Measurements from ENCODE around the gene KY.

Gene KY, protein sequence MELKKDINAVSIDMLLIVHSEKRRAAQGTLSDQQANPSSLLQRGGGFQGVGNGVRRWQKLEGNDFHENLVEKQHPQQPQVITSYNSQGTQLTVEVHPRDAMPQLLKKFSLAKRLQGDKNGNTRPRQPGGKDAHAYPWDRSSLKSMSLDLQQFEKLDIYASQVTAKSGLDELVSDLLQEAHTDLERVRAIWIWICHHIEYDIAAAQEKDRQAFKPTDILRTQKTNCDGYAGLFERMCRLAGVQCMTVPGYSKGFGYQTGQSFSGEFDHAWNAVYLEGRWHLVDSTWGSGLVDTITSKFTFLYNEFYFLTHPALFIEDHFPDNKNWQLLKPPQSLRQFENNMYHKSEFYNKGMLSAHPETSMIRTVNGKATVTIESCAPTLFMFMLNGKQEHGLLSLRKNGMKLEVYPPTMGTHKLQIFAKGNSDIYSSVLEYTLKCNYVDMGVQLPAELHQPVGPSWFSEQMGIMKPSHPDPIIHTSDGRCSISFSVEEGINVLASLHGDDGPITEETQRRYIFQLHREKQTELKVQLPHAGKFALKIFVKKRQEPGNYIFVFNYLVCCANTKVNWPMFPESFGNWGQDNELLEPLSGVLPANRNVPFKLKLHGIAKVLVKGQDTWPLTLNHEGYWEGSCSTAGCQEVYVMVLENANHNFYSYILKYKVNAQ

DNA sequence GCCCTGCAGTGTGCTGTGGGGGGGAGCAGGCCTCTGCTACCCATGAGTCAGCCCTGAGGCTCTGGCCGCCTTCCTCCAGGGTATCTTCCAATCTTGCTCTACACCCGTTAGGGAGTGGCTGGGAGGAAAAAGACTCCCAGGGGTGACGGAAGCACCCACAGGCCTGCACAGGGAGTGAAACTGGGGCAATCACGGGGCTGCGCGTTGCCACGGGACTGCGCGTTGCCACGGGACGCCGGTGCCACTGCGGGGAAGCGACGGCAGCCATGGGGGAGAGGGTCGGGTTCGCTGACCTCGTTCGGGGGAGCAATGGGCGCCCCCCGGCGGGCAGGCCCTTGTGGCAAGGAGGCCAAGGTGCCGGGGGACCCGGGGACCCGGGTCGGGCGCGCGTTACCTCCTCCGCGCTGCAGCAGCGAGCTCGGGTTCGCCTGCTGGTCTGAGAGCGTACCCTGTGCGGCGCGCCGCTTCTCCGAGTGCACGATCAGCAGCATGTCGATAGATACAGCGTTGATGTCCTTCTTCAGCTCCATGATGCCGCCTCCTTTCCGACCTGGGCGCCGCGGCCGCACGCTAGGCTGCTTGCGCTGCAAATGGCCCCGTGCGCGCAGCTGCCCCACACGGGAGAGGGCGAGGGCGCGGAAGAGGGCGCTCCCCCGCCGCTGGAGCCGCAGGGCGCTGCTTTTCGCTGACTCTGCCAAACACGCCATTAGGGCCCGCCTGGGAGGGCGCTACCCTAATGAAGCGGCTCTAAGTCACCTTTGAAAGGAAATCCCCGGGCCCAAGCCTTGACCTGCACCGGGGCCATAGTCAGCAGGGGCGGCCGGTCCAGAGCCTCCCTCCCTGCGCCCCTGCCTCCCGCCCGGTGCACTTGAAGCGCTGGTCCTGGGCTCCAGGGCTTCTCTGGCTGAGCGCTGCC lies at the start of gene KY:
TSS of gene KY (minus strand) at position 592 of the 916 bp plus-strand sequence. CDS start at position 530, 62 bp downstream.
- no peak for FAIRE-seq

GRCh38 chr3:134699721-134700120 lies 48.9 kb upstream of the KY start:
- no peak for FAIRE-seq

- no peak for FAIRE-seq
Measured at GRCh38 chr3:134699141-134699711, 48.4 kb upstream of the KY start.

- no peak for FAIRE-seq
Measured at GRCh38 chr3:134697830-134698689, 47.2 kb upstream of the KY start.

- no peak for FAIRE-seq
Measured at GRCh38 chr3:134696155-134696554, 45.3 kb upstream of the KY start.

DNA sequence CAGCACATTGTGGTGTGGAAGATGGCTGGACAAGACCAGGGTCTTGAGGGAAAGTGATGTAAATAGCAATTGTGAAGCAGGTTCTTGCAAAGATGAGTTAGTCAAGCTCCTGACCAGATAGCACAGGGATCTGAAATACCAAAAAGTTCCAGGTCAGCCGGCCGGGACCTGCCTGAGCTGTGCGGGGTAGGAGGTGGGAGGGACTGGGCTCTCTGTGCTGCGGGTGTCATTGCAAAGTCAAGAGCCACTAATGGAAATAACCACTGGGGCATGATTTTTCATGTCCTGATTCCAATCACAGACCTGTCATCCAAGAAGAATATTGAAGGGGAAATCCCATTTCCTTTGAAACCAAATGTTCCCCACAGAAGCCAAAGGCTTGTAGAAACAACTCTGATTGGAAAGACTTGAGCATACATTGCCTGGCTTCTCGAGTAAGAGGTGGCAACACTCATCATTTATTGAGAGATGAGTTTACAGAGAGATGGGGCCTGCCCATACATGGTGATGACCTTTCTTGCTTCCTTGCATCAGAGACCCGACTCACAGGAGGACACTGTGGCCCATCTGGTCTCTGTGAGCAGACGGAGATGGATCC lies 44.2 kb upstream of the KY start:
- FAIRE-seq = no peak

DNA sequence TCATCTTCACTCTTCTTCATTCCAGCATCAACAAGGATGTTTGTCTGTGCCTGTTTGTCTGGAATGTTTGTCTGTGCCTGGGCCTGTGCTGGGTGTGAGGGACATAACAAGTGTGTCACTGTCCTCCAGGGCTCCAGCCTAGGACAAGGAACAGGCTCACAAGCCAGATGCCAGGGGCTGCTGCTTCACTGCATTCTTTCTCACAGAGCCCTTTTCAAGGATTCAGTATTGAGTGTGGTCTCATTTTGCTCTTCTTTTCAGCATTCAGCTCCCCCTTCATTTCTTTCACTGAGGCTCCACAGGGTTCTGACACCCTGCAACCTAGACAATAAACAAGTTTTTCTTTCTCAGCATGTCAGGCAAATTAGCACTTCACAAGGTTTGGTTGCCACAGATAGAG lies 43.6 kb upstream of the KY start:
- no peak for FAIRE-seq

DNA sequence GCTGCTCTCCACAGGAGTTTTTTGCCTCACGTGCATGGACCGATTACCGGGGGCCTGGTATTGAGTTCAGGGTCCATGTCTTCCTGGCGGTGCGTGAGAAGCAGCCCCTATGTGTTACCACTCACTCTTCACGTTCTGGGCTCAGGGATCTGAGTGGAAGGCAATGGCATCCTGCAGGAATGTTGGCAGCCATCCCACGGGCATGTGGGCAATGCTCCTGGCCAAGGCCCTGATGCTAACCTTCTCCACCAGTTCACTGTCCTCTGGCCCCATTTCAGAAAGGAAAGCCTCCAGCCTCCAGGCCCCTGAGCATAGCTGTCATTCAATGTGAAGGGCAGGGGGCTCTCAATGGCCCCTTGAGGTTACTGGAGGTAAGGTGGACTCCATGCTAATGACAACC lies 43.0 kb upstream of the KY start:
- no peak for FAIRE-seq

GRCh38 chr3:134693226-134693625 lies 42.4 kb upstream of the KY start:
- no peak for FAIRE-seq

GRCh38 chr3:134690226-134690625 lies 39.4 kb upstream of the KY start:
- FAIRE-seq = no peak

- no peak for FAIRE-seq
Measured at GRCh38 chr3:134687642-134688041, 36.8 kb upstream of the KY start.

GRCh38 chr3:134685929-134686802 lies 35.3 kb upstream of the KY start:
- FAIRE-seq = no peak

DNA sequence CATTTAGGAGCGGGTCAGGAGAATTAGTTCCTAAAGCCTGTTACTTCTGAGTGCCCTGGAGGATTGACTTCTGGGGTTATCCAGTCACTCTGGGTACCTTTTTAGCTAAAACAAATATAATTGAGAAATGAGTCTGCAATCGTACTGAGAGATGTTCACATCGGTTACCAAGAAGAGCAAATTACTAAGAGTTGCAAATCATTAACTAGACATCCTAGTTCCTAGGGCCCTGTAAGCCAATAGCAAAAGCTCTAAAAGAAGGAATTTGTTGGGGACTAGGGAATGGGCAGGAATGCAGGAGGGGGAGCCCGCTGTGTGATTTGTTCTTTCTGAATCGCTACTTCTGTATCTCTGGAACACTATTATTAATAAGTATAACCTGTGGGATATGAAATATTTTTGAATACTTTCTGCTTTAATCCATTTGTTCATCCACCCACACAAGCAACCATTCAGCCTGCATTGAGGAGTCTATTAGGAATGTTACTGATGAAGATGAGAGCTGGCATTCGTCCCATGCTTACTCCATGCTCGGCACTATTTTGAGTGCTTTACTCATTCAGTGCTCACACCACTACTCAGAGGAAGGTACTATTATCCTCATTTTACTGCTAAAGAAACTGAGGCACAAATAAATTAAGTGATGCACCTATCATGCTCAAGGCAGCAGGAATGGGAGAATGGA lies 31.5 kb upstream of the KY start:
- FAIRE-seq = no peak

- no peak for FAIRE-seq
Measured at GRCh38 chr3:134681522-134681900, 30.7 kb upstream of the KY start.

DNA sequence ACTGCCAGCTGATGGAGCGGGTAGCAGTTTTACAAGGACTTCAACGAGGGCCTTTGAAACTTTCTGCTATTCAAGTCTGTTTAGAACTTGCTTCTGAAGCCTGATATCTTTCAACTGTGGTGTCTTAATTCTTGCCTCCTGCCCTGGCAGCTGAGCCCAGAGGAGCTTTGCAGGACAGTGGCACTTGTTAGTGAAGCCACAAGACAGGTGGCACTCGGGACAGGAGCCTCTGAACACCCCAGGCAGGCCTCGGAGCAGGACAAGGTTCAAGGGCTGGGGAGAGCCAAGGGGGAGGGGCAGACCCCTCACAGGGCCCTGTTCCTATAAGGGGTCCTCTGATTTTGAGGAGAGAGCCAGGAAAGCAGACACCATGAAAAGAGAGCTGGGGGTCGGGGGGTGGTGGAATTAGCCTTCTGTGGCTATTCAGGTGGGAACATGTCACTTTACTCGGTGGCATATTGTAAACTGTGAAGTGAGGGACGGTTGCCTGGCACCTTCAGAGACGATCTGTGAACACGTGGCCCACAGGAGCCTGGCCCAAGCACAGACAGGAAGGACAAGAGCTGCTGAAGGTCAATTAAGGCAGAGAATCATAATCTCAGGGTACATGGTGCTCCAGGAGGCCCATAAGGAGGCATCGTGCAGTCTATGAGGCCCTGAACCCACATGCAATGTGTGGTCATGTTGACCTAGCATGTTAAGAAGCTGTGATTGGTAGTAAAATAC lies 30.1 kb upstream of the KY start:
- no peak for FAIRE-seq

DNA sequence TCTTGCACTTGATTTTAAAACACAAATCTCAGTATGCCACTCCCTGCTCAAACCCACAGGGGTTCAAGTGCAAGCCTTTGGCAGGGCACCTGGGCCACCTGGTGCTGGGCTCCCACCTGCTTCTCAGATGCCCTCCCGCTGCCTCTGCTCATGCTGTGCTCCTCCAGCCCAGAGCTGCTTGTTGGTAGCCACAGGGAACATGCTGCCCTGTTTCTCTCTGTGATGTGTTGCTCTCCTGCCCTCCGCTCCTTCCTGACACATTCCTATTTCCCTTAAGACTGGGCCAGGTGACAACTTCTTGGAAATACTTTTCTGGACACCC lies 27.1 kb upstream of the KY start:
- no peak for FAIRE-seq

DNA sequence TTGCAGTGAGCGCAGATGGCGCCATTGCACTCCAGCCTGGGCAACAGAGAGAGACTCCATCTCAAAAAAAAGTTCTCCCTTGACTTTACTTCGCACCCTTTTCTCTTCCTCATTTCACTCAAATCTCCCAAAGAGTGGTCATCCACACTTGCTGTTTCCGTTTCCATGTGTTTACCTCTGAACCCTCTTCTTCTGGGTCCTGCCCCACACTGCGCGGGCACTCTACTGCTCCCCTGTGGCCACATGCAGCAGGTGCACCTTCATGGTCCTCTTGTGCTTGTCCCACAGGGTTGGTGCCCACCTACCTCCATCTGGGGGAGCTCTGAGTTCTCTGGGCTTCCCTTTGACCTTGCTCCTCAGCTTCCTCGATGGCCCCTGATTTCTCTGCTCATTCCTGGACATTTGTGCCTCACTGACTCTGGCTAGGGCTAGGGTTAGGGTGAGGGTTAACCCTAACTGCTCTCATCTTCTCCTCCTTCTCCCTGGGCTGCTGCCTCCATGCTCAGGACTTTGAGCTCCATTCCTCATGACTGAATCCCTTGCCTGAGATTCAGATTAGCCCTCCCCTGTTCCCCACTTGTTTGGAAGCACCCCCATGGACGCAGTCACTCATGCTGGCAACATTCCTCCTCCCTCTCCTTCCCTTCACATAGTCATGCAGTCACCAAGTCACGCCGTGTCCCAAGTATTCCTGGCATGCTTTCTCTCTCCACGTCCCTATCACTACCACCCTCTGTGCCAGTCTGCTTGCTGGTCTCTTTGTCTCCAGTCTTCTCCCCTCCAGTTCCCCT lies 26.6 kb upstream of the KY start:
- no peak for FAIRE-seq

GRCh38 chr3:134675726-134676256 lies 25.0 kb upstream of the KY start:
- FAIRE-seq = no peak
